PC-9 (cell line): Measurements from ENCODE around the gene QSER1.

ENCODE experiments used
- EZH2 ChIP-seq: fragments of 200-600 bp; sonication (generic); IDR thresholded peaks from 2 replicates; pipeline ENCODE4 v1.8.0; 2017; ENCODE audit warnings: antibody characterized with exemption, low read depth
- TF ChIP-seq, protein P1 (sequence below): fragments of 200-600 bp; sonication (generic); conservative IDR thresholded peaks from 2 replicates; pipeline ENCODE4 v1.6.1; 2017; ENCODE audit warnings: mixed run types, antibody characterized with exemption, mild to moderate bottlenecking, moderate library complexity

DNA sequence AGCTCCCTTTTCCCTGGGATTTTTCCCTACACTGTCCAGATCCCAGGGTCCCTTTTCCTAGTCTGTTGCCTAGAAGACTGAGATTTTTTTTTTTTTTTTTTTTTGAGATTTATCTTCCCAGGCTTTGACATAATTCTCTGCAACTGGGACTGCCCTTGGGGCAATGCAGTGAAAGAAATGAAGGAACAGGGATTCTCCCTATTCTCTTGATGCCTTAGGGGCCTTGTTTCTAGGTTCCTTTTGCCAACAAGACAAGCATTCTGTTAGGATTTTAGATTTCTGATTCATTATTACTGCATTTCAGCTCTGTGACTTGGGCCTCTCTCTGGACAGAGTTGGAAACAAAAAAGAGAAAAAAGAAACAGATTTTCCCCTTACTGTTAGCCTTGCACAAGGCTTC is 47.3 kb downstream of the QSER1 start:
- TF ChIP-seq, protein P1, sequence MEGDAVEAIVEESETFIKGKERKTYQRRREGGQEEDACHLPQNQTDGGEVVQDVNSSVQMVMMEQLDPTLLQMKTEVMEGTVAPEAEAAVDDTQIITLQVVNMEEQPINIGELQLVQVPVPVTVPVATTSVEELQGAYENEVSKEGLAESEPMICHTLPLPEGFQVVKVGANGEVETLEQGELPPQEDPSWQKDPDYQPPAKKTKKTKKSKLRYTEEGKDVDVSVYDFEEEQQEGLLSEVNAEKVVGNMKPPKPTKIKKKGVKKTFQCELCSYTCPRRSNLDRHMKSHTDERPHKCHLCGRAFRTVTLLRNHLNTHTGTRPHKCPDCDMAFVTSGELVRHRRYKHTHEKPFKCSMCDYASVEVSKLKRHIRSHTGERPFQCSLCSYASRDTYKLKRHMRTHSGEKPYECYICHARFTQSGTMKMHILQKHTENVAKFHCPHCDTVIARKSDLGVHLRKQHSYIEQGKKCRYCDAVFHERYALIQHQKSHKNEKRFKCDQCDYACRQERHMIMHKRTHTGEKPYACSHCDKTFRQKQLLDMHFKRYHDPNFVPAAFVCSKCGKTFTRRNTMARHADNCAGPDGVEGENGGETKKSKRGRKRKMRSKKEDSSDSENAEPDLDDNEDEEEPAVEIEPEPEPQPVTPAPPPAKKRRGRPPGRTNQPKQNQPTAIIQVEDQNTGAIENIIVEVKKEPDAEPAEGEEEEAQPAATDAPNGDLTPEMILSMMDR: no peak
- TF ChIP-seq EZH2: no peak
